Measurements from ENCODE around the gene LBHD2.
A peak's percentile ranks its signal among the peaks of the same experiment; 100 is the strongest.

GRCh38 chr14:103066399-103066798 is 17.6 kb upstream of the LBHD2 start:
- TF ChIP-seq POLR2AphosphoS5 (IDR thresholded peaks at IDR 0.05): peak; percentile 70 to 87
- no peak for TF ChIP-seq CTCF (IDR thresholded peaks at IDR 0.05)
- TF ChIP-seq POLR2A (IDR thresholded peaks at IDR 0.05): no peak
